HepG2 (cell line): Measurements from ENCODE around the gene NXPH4. TPM values are rescaled to one million over a fixed set of nuclear protein-coding genes. Genes with fewer than 3 reads are reported as not detected.

Source experiments
- ATAC-seq: fragments of 200-7000 bp; cut with Tn5 transposase; 3 replicates; pipeline ENCODE4 v1.9.1; 2020; ENCODE audit warnings: mild to moderate bottlenecking, moderate library complexity
- BruUV-seq: library from RNA; stranded (reverse); fragments of 400-500 nt; replicated peaks from 2 replicates; lab custom pipeline; 2021; lab: Mats Ljungman, UMichigan
- CTCF ChIA-PET: fragments of 300-600 bp; formaldehyde crosslinking; extraction: SDS; loops from one replicate; lab custom pipeline; 2021; ENCODE audit warnings: low total read pairs, inconsistent platforms, low intra/inter-chr PET ratio; lab: Yijun Ruan, JAX
- POLR2A ChIA-PET: fragments of 350-600 bp; sonication (Branson Sonifier 250); formaldehyde crosslinking; loops from one replicate; lab custom pipeline; 2020; ENCODE audit warnings: antibody characterized with exemption, inconsistent platforms; lab: Yijun Ruan, JAX
- DNase-seq: peaks from one replicate; pipeline ENCODE4 v3.0.0-alpha.2; 2015; ENCODE audit warnings: low spot score
- FAIRE-seq: peaks from 3 replicates; lab custom pipeline; 2011; peaks lifted over from hg19 to GRCh38; lab: Jason Lieb, UNC
- H2AFZ ChIP-seq: one replicate; pipeline ENCODE4 v1.6.1; 2011; ENCODE audit warnings: low read length, inconsistent platforms
- H3K27ac ChIP-seq: fragments of 300-600 bp; 3 replicates; pipeline ENCODE4 v1.8.0; 2011; ENCODE audit warnings: mixed run types, mild to moderate bottlenecking, mixed read lengths, low read length, inconsistent platforms; ENCODE audit not compliant: insufficient read depth; ENCODE audit errors: extremely low read length
- H3K27me3 ChIP-seq, 2 experiments: fragments of 200-600 bp in 1 of 2; 2 replicates in 1 of 2; 3 replicates in 1 of 2; pipeline versions ENCODE4 v1.6.0 to v1.8.0; 2011; ENCODE audit warnings: low read length in 2 of 2, mild to moderate bottlenecking in 2 of 2, moderate library complexity in 2 of 2, inconsistent platforms in 1 of 2; ENCODE audit not compliant: insufficient read depth in 2 of 2, control insufficient read depth in 1 of 2
- H3K36me3 ChIP-seq, 2 experiments: fragments of 200-600 bp in 1 of 2; replicated peaks in 1 of 2; 2 replicates in 1 of 2; 3 replicates in 1 of 2; pipeline versions ENCODE4 v1.5.1 to v1.8.0; 2011; ENCODE audit warnings: low read length in 2 of 2, inconsistent platforms in 1 of 2; ENCODE audit not compliant: insufficient read depth in 2 of 2, control insufficient read depth in 1 of 2
- H3K4me1 ChIP-seq: 2 replicates; pipeline ENCODE4 v1.5.1; 2012; ENCODE audit warnings: low read length, inconsistent platforms; ENCODE audit not compliant: insufficient read depth
- H3K4me2 ChIP-seq: 2 replicates; pipeline ENCODE4 v1.6.0; 2011; ENCODE audit warnings: low read depth, low read length, inconsistent platforms
- H3K4me3 ChIP-seq, 3 experiments: fragments of 200-600 bp in 1 of 3; sonication (generic), shearing (Covaris generic) in 1 of 3; replicated peaks in 1 of 3; 2 replicates each; pipeline ENCODE4 v1.5.1; 2011 to 2016; ENCODE audit warnings: low read length in 3 of 3, inconsistent platforms in 2 of 3, low read depth in 2 of 3, mild to moderate bottlenecking in 2 of 3, control low read depth in 1 of 3, mixed read lengths in 1 of 3; ENCODE audit not compliant: insufficient read depth in 1 of 3
- H3K79me2 ChIP-seq: one replicate; pipeline ENCODE4 v1.6.1; 2011; ENCODE audit warnings: low read length, inconsistent platforms; ENCODE audit not compliant: insufficient read depth
- H3K9ac ChIP-seq: 2 replicates; pipeline ENCODE4 v1.6.0; 2011; ENCODE audit warnings: mild to moderate bottlenecking, low read depth, low read length, inconsistent platforms; ENCODE audit not compliant: insufficient read depth
- H3K9me3 ChIP-seq: 2 replicates; pipeline ENCODE4 v1.5.1; 2012; ENCODE audit warnings: mild to moderate bottlenecking, low read length
- H4K20me1 ChIP-seq: 2 replicates; pipeline ENCODE4 v1.6.0; 2011; ENCODE audit warnings: inconsistent platforms, mild to moderate bottlenecking, low read length, moderate library complexity; ENCODE audit not compliant: insufficient read depth
- BCLAF1 ChIP-seq: fragments of 450-650 bp; IDR thresholded peaks from 2 replicates; pipeline ENCODE4 v1.6.1; 2017; ENCODE audit warnings: mild to moderate bottlenecking
- PATZ1 ChIP-seq: sonication (generic); formaldehyde crosslinking; IDR thresholded peaks from 2 replicates; pipeline ENCODE4 v1.4.0; 2020; ENCODE audit warnings: missing genetic modification reagents
- TIGD3 ChIP-seq: sonication (generic); formaldehyde crosslinking; IDR thresholded peaks from 2 replicates; pipeline ENCODE4 v1.5.1; 2020; ENCODE audit warnings: mild to moderate bottlenecking, missing genetic modification reagents, borderline replicate concordance
- ZNF562 ChIP-seq: sonication (generic); formaldehyde crosslinking; IDR thresholded peaks from 2 replicates; pipeline ENCODE4 v1.8.0; 2022; ENCODE audit warnings: missing genetic modification reagents, borderline replicate concordance
- ZNF644 ChIP-seq: IDR thresholded peaks from 2 replicates; pipeline ENCODE4 v1.6.1; 2016; ENCODE audit warnings: low read depth
- WGBS: methylation state at CpG from one replicate; pipeline ENCODE4 v1.1.6; 2017; ENCODE audit warnings: low lambda C conversion rate; 5-methylcytosine and 5-hydroxymethylcytosine counted together
- in situ Hi-C: cut with HindIII; loops from 2 replicates; pipeline ENCODE4 v1.10.0; 2017; ENCODE audit warnings: low pct_unique_long_range_greater_than_20kb; ENCODE audit not compliant: extremely low pct_ligation_motif_present
- intact Hi-C: fragments of 100-400 bp; cut with micrococcal nuclease; formaldehyde crosslinking; loops from one replicate; pipeline ENCODE4 v1.10.0; 2022; ENCODE audit not compliant: unreplicated experiment
- polyA plus RNA-seq, 8 experiments: library from polyadenylated mRNA; depleted of rRNA in 3 of 8; stranded (reverse) in 7 of 8; unstranded in 1 of 8; fragments of >200 nt; fragmentation: Illumina TruSeq in 4 of 8; extraction: Trizol in 4 of 8; gene quantifications; 2 replicates each; pipeline versions ENCODE4 v1.2.1 to v1.2.3, GENCODE V29; 2011 to 2016; ENCODE audit warnings: low read depth in 4 of 8, missing spikeins in 1 of 8, mixed read lengths in 1 of 8; ENCODE audit not compliant: insufficient read depth in 1 of 8
- total RNA-seq, 5 experiments: library from RNA; depleted of rRNA; stranded (reverse); fragments of >200 nt; fragmentation: Illumina TruSeq; extraction: Trizol; gene quantifications; 2 replicates each; pipeline ENCODE4 v1.2.3, GENCODE V29; 2016; ENCODE audit warnings: low read depth in 1 of 5

NXPH4 gene
- total and polyA plus RNA-seq, 2 of the 13 experiments (the other 11 are each of a cell fraction or from before 2014, with no cell fraction given) = 0.13 TPM; not detected in 1

DNA sequence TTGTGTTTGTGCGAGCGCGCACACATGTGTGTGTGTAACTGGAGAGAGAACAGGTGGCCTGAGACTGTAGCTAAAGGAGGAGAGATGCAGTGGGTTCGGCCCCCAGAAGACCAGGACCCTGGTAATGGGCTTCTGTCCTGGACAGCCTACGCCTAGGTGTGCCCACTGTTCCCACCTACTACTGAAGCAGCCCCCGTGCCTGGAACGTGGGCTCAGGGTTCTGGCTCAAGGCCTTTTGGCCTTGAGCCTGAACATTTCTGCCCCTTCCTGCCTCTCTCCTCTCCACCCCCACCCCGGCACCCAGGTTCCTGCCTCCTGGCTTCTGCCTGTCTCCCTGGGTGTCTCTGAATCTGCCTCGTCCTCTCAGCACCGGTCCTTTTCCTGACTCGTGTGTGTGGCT lies 1.5 kb upstream of the NXPH4 start:
- H3K27me3 ChIP-seq = peaks cover 17 to 52% of the 10 kb centered on the region in 2 experiments
- no peak overlapping the region for H3K9ac ChIP-seq
- DNase-seq (no peak), ATAC-seq (peak; percentile 7), FAIRE-seq (no peak)
- no peaks in the 10 kb centered on the region for H3K9me3 ChIP-seq
- ChIA-PET POLR2A (interaction anchor here (2.6 kb wide), 1 partner anchor 15 kb away, joined by 14 read pairs; the partner anchor contains the start of gene SHMT2), CTCF (interaction anchor here (3.2 to 9.8 kb wide), 2 partner anchors 10 to 25 kb away, joined by 8 to 308 read pairs; a partner anchor contains a TSS)
- no peaks in the 10 kb centered on the region for H3K79me2 ChIP-seq
- intact Hi-C loops (no loop called here), in situ Hi-C loops (no loop called here)
- H3K4me2 ChIP-seq = no peak overlapping the region
- no TSS peak for BruUV-seq
- H4K20me1 ChIP-seq = peaks cover 9% of the 10 kb centered on the region; the same call in 1 of the 2 replicates
- no peak overlapping the region for H3K4me3 ChIP-seq
- no peak overlapping the region for H3K27ac ChIP-seq
- H3K4me1 ChIP-seq = peaks cover 37% of the 10 kb centered on the region
- WGBS = 20% methylated on average over 7 of the region's 11 CpGs
- H2AFZ ChIP-seq = no peak overlapping the region
- TF ChIP-seq ZNF562 (CRISPR knock-in tag) = no peak
- TF ChIP-seq PATZ1 (CRISPR knock-in tag) = no peak
- TF ChIP-seq TIGD3 = no peak
- TF ChIP-seq ZNF644 (CRISPR knock-in tag) = no peak
- no peak for TF ChIP-seq BCLAF1
- peaks cover 12 to 23% of the 10 kb centered on the region in 2 experiments; a peak in 4 of 5 replicates for H3K36me3 ChIP-seq
